ENCODE results near the gene PLXNA2.

DNA sequence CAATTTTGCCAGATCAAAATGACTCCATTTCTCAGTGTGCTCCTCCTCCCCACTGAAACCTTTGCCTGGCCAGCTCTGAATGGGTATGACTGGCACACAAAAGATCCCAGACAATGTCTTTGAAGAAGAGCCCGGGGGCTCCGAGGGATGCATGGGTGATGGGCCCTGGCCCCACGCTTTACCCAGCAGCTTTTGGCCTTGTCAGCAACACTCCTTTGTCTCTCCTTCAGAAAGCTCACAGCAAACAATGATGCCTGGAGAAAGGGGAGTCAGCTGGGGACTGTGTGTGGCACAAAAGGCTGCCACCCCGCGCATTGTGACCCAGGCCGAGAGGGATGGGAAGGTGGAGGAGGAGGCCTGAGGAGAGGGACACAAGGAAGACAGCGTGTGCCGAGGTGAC is 45.9 kb downstream of the PLXNA2 start:
- TF ChIP-seq, protein P1, sequence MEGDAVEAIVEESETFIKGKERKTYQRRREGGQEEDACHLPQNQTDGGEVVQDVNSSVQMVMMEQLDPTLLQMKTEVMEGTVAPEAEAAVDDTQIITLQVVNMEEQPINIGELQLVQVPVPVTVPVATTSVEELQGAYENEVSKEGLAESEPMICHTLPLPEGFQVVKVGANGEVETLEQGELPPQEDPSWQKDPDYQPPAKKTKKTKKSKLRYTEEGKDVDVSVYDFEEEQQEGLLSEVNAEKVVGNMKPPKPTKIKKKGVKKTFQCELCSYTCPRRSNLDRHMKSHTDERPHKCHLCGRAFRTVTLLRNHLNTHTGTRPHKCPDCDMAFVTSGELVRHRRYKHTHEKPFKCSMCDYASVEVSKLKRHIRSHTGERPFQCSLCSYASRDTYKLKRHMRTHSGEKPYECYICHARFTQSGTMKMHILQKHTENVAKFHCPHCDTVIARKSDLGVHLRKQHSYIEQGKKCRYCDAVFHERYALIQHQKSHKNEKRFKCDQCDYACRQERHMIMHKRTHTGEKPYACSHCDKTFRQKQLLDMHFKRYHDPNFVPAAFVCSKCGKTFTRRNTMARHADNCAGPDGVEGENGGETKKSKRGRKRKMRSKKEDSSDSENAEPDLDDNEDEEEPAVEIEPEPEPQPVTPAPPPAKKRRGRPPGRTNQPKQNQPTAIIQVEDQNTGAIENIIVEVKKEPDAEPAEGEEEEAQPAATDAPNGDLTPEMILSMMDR (conservative IDR thresholded peaks at IDR 0.05; ENCODE audit: low read depth, low read length) = no peak
- no peak for TF ChIP-seq EZH2 (IDR thresholded peaks at IDR 0.05; ENCODE audit: borderline replicate concordance, low read depth, low read length, poor library complexity, severe bottlenecking)
